GM21576 (cell line): ENCODE data around the gene PLEKHG3.

Experiments
- ATAC-seq: cut with Tn5 transposase; IDR thresholded peaks from one replicate; pipeline ENCODE4 v1.9.1; 2021; ENCODE audit warnings: mild to moderate bottlenecking, moderate library complexity; ENCODE audit not compliant: unreplicated experiment

The PLEKHG3 gene

DNA sequence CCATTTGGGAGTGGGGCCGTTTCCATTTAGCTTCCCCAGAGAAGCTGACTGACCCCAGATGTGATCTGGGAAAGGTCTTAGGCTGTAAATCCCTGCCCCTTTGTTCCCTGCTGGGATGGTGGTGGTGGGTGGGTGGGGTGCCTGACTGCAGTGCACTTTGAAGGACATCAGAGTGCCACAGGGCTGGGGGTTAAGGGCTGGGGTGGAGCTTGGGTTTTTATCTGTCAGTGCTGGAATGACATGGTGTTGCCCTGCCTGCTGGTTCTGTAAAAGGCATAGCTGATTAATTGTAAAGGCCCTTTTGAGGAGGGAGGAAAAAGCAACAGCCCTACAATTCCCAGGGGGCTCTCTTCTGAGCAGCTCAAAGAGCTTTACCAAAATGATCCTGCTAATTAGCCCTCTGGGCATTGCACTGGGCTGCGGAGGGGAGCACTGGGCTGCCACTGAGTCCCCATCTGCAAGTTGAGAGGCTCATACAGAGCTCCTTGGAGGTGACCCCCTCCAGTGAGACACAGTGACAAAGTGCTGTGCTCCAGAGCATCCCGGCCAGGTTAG lies 21.1 kb downstream of the PLEKHG3 start:
- no peak for ATAC-seq

GRCh38 chr14:64725879-64726584 lies 21.8 kb downstream of the PLEKHG3 start:
- ATAC-seq = no peak

DNA sequence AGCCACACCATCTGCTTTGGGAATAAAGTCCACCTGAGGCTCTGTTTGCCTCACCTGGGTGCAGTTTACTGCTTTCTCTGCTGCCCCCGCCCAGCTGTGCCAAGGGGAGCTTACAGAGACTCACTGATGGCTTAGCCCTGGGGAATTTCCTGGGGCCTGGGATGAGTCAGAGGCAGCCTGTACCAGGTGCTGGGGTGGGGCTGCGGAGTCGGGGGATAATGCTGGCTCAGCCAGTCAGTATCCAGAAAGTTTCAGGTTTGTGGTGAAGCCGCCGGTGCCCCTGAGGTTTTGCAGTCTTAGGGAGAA lies 22.3 kb downstream of the PLEKHG3 start:
- no peak for ATAC-seq

GRCh38 chr14:64727551-64728071 lies 23.4 kb downstream of the PLEKHG3 start:
- no peak for ATAC-seq

DNA sequence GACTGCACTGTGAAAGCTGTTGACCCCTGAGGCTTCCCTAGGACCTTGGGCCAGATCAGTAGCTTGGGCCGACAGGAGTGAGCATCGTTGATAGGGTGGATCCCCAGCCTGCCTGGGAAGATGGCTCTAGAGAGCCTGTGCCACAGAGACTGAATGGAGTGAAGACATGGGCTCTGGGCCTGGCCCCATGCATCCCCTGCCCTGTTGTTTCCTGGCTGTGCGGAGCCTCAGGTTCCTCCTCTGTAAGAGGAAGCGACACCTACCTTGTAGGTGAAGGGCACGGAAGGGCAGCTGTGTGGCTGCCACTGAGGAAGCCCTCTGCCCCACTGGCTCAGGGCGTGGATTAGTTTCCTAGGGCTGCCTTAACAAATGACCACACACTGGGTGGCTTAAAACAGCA lies 23.9 kb downstream of the PLEKHG3 start:
- ATAC-seq = no peak

GRCh38 chr14:64728856-64729255 lies 24.6 kb downstream of the PLEKHG3 start:
- ATAC-seq = no peak

- ATAC-seq = no peak
Measured at GRCh38 chr14:64729386-64730060, 25.3 kb downstream of the PLEKHG3 start.

- no peak for ATAC-seq
Measured at GRCh38 chr14:64730061-64730440, 25.8 kb downstream of the PLEKHG3 start.

DNA sequence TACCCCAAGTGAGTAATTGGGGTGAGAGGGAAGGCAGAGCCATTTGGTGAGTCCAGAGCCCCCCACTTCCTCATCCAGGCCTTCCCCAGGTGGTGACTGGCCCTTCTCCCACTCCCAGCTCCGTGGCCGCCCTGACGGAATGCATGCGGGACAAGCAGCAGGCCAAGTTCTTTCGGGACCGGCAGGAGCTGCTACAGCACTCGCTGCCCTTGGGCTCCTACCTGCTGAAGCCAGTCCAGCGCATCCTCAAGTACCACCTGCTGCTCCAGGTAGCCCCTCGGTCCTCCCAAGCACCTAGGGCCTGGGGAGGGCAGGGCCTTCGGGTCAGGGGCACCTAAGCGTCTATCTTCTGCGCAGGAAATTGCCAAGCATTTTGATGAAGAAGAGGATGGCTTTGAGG lies 26.5 kb downstream of the PLEKHG3 start:
- no peak for ATAC-seq

- no peak for ATAC-seq
Measured at GRCh38 chr14:64731141-64731581, 26.9 kb downstream of the PLEKHG3 start.

DNA sequence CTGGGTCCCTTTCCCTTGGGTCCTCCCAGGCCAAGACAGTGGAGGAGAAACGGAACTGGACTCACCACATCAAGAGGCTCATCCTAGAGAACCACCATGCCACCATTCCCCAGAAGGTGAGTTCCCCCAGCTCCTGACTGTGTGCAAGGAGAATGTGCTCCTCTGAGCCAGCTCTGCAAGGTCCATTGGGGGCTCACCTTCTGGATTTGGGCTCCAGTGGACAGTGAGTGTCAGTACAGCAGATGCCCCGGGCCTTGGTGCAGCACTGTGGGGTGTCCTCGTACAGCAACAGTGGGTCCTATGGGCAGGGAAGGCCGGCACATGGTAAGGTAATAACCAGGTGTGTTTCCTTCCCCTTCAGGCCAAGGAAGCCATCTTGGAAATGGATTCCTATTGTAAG lies 27.8 kb downstream of the PLEKHG3 start:
- ATAC-seq = no peak

DNA sequence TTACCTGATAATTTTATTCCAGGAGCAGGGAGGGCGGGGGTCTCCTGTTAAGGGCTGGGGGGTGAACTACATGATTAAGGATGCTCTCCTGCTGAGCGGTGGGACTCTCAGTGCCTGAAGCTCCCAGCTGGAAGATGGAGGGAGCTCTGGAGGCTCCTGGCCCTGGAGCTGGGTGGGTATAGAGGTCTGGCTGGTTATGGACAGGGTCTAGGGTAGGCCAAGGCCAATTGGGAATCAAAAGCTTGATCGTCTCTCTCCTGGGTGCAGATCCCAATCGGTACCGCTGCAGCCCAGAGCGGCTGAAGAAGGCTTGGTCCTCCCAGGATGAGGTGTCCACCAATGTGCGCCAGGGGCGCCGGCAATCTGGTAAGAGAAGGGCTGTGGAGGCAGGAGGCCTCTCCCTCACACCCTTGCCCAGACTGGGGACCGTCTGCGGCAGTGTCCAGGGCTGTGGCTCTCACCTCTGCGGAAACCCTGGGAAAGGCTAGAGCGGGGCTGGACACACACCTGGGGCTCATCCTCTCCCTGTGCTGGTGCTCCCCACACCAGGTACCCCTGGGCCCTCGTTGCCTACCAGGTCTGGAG lies 28.4 kb downstream of the PLEKHG3 start:
- ATAC-seq = no peak

- ATAC-seq = no peak
Measured at GRCh38 chr14:64733321-64733720, 29.1 kb downstream of the PLEKHG3 start.

DNA sequence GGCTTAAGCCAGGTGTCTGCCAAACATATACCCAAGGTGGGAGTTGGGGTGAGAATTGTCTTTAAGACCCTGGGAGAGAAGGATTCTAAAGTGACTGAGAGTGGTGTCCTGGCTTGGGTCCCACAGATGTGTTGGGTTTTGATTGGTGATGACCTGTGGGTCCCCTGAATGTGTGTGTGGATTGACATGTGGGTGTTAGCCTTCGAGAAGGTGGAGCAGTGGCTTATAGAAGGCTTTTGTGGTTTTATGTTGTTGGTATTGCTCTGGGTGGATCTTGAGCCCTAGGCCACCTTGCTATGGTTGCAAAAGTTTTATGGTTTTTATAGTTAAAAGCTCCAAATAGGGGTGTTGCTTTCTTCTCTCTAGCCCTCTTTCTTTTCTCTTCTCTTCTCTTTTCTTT lies 29.7 kb downstream of the PLEKHG3 start:
- ATAC-seq = no peak

DNA sequence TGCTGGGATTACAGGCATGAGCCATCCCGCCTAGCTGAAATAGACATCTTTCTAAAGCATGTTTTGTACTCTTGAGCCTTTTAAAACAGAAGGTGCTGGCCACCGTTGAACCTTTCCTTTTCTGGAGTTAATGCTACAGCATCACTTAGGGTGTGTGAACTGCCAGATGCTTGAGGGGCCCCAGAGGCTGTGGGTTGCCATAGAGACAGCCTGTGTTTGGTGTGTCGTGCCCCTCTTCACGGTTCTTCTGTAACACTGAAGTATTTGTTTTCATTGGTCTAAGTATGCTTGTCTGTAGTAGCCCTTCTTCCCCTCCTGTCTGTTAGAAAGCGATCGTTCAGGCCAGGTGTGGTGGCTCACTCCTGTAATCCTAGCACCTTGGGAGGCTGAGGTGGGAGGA lies 30.8 kb downstream of the PLEKHG3 start:
- no peak for ATAC-seq

GRCh38 chr14:64736271-64737169 lies 32.3 kb downstream of the PLEKHG3 start:
- ATAC-seq = no peak

DNA sequence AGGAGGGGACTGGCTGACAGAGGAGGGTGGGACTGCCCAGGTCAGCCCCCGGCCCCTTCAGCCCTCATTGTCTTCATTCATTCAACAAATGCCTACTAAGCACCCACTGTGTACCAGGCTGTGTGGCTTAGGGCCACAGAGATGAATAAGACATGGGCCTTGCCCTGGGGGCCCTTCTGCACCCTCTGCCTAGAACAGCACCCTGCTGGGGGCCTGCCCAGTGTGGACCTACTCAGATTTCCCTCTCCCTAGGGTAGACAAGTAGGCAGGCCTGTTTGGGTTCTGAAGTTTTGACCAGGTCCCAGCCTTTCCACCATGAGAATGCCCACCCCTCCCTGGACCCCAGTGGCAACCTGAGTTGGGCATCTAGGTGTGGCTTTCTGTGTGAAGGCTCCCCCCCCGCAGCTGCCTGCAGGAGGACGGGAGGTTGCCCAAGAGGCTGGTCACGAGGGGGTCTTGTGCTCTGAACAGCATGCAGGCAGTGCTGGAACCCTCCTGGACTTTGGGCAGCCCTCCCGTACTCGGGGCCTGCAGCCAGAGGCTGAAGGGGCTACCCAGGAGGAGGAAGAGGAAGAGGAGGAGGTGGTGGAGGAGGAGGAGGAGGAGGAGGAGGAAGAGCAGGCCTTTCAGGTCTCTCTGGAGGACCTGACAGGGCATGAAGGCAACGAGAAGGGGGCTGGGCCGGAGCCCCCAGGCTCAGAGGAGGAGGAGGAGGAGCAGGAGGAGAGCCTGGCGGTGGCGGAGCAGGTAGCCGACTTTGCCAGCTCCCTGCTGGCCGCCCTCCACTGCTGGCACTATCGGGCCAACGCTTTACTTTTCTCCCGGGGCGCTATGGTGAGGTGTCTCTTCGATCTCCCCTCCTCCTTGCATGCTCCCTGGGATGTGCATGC lies 33.4 kb downstream of the PLEKHG3 start:
- no peak for ATAC-seq

DNA sequence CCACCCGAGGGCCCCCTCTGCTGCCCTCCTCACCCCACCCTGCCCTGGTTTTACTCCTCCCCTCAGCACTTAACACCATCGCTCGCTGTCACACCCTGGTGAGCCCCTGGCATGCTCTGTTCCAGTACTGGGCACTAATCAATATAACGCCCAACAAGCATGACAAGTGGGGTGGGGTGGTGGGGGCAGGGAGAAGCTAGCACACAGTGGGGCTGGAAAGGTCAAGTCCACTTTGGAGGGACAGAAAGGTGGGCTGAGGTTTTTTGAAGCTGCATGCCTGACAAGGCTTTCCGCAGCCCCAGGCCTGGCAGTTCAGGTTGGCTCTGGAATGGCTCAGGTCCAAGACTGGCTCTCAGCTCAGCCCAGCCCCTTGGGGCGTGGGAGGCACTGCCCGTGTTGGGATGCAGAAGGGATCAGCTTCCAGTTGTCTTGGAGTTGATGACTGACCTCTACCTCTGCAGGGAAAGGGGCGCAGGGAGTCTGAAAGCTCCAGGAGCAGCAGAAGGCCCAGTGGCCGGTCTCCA lies 34.1 kb downstream of the PLEKHG3 start:
- no peak for ATAC-seq

GRCh38 chr14:64741200-64741599 lies 37.0 kb downstream of the PLEKHG3 start:
- ATAC-seq = no peak

DNA sequence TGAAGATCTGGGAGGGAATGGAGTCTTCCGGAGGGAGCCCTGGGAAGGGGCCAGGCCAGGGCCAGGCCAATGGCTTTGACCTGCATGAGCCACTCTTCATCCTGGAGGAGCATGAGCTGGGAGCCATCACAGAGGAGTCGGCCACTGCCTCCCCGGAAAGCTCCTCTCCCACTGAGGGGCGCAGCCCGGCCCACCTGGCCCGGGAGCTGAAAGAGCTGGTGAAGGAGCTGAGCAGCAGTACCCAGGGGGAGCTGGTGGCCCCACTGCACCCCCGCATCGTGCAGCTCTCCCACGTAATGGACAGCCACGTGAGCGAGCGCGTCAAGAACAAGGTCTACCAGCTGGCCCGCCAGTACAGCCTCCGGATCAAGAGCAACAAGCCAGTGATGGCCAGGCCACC lies 37.7 kb downstream of the PLEKHG3 start:
- no peak for ATAC-seq
